ENCODE results near the gene CYP24A1.

Gene CYP24A1

DNA sequence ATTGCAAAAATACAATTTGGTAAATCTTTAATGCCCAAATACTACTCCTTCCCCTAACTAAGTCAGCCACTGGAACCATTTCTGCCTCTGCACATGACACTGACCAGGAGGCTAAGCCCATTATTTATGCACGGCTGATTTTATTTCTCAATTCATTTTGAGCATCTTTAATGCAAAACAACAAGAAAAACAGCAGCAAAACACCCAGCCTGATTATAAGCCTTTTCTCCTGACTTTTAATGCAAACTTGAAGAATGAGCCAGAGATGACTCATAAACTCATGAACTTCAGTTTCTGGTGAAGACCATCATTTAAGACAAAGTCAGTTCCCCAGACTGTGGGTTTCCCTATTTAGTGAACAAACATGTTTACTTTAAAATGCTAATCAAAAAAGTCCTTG, 51.6 kb downstream of the CYP24A1 start:
- Mint-ChIP-seq H3K27ac (no peak overlapping the region), H3K4me1 (no peaks in the 10 kb centered on the region), H3K27me3 (peaks cover 3% of the 10 kb centered on the region), H3K4me3 (no peak overlapping the region), H3K9me3 (no peaks in the 10 kb centered on the region), H3K36me3 (no peaks in the 10 kb centered on the region)
- no peak for DNase-seq
- CTCF ChIA-PET = no interaction called here

DNA sequence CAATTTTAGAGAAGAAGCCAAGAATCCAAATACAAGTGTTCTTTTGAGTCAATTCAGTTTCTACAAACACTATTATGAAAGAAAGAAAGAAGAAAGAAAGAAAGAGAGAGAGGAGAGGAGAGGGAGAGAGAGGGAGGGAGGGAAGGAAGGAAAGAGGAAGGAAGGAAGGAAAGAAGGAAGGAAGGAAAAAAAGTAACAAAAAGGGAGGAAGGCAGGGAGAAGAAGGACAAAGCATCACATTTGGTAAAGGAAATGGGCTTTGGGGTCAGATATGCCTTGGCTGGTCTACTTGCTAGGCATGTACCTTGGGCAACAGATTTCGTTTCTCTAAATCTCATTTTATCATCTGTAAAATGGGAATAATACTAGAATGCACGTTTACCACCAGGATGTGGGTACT, 54.0 kb downstream of the CYP24A1 start:
- Mint-ChIP-seq H3K9me3 (no peaks in the 10 kb centered on the region), H3K4me1 (no peaks in the 10 kb centered on the region), H3K27ac (no peak overlapping the region), H3K36me3 (no peaks in the 10 kb centered on the region), H3K27me3 (peaks cover 10% of the 10 kb centered on the region), H3K4me3 (no peak overlapping the region)
- DNase-seq = no peak
- CTCF ChIA-PET = interaction anchor here (1.9 kb wide), 1 partner anchor 16 kb away, joined by 7 read pairs; no protein-coding TSS in a partner anchor

DNA sequence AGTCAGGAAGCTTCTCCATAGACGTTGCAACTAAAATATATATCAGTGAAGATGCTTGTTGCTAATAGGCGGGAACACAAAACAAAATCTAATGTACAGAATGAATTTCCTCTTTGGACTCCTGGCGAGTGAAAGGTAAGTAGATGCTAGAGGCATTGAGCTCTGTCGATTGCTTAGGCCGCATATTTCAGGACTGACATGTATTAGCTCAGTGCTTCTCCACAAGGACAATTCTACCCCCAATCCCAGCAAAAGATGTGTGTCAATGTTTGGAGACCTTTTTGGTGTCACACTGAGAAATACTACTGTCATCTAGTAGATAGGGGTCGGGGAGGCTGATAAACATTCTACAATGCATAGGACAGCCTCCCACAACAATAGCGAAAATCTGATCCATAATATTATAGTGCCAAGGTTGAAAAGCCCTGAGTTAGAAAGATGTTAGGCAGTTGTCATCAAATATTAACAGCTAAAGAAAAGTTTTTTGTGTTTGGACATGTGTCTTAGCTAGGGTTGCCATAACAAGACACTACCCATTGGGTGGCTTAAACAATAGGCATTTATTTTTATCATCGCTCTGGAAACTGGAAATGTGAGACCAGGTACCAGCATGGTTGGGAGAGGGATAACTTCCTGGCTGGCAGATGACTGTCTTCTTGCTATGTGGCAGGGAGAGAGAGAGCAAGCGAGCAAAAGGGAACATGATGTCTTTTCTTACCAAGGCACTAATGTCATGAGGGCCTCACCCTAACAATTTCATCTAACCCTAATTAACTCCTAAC, 55.4 kb downstream of the CYP24A1 start:
- CTCF ChIA-PET = no interaction called here
- Mint-ChIP-seq H3K4me3 (no peak overlapping the region), H3K4me1 (no peaks in the 10 kb centered on the region), H3K9me3 (no peaks in the 10 kb centered on the region), H3K27me3 (peaks cover 7% of the 10 kb centered on the region), H3K27ac (no peak overlapping the region), H3K36me3 (no peaks in the 10 kb centered on the region)
- DNase-seq = no peak

DNA sequence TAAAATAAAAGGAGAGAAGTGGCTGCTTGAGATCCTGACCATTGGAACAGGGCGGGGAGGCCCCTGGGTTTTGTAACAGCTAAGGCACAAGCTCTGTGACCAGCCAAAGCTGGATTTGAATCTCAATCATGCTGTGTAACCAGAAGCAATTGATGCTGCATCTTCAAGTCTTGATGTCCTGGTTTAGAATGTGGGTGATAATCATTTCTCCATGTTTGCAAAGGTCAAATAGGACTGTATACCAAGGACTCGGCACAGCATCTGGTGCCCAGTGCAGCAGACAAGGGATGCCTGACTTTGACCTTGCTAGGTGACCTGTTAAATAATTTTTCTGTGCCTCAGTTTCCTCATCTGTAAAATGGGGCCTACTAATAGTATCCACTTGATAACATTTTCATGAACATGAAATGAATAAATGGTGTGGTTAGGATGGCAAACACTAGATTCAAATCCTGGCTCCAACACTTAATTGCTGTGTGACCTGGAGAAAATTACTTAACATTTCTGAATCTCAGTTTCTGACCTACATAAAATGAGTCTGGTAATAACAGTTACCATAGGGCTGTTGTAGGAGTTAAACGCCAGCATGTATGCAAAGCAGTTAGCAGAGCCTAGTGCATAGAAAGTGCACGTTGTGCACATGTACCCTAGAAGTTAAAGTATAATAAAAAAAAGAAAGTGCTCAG, 57.1 kb downstream of the CYP24A1 start:
- H3K27me3 Mint-ChIP-seq = peaks cover 6% of the 10 kb centered on the region
- no peaks in the 10 kb centered on the region for H3K9me3 Mint-ChIP-seq
- H3K4me1 Mint-ChIP-seq = no peaks in the 10 kb centered on the region
- H3K27ac Mint-ChIP-seq = no peak overlapping the region
- DNase-seq = no peak
- H3K4me3 Mint-ChIP-seq = no peak overlapping the region
- H3K36me3 Mint-ChIP-seq = no peaks in the 10 kb centered on the region
- CTCF ChIA-PET = interaction anchor here (2.3 kb wide), 1 partner anchor 12 kb away, joined by 9 read pairs; no protein-coding TSS in a partner anchor

DNA sequence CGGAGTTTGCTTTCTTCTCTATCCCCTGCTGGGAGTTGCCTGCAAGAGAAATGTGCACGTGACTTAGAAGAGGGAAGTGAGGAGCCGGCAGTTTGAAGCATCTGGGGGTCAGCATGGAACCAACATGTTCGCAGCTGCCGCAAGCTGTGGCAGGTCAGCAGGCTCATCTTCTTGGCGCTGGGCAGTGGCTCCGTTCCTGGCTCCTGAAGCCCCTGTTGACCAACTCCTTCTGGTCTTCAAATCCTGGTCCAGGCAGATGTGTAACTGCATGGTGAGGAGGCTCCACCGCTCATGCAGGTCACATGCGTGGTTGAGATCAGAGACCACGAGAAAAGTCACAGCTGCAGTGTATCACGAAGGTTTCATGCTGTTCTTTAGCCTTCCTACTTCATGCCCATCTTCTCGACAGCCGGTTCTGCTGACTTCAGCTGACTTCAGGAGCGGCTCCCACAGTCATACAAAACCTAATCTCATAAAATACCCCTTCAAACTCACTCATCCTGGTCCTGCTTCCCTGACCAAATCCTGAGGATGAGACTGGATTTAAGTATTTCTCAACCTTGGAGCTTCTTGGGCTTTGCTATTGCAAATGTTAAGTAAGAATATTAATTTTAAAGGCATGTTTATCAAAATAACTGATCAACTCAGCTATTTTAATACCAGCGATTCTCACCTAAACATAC, 58.5 kb downstream of the CYP24A1 start:
- no peak for DNase-seq
- CTCF ChIA-PET = interaction anchor here (1.1 to 2.3 kb wide), 3 partner anchors 9 to 12 kb away, joined by 5 to 9 read pairs (median 7); no protein-coding TSS in a partner anchor

DNA sequence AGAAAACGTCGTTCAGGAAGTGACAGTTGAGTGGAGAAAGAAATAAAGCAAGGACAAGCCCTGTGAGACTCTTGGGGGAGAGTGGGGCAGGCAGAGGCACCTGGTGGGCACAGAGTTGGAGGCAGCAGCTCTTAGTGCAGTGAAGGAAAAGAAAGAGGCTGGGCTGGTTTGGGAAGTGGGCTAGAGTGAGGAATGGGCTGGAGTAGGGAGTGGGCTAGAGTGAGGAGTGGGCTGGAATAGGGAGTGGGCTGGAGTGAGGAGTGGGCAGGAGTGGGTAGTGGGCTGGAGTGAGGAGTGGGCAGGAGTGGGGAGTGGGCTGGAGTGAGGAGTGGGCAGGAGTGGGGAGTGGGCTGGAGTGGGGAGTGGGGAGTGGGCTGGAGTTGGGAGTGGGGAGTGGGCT, 59.7 kb downstream of the CYP24A1 start:
- CTCF ChIA-PET = no interaction called here
- H3K4me1 Mint-ChIP-seq = no peaks in the 10 kb centered on the region
- no peak overlapping the region for H3K27ac Mint-ChIP-seq
- no peak overlapping the region for H3K4me3 Mint-ChIP-seq
- peaks cover 6% of the 10 kb centered on the region for H3K27me3 Mint-ChIP-seq
- H3K36me3 Mint-ChIP-seq = no peaks in the 10 kb centered on the region
- no peaks in the 10 kb centered on the region for H3K9me3 Mint-ChIP-seq
- DNase-seq = no peak

More for the DNA sequence above, 58.5 kb downstream of the CYP24A1 start:
- H3K27ac Mint-ChIP-seq = no peak overlapping the region
- H3K36me3 Mint-ChIP-seq = no peaks in the 10 kb centered on the region
- H3K4me3 Mint-ChIP-seq = no peak overlapping the region
- H3K27me3 Mint-ChIP-seq = peaks cover 6% of the 10 kb centered on the region
- no peaks in the 10 kb centered on the region for H3K4me1 Mint-ChIP-seq
- no peaks in the 10 kb centered on the region for H3K9me3 Mint-ChIP-seq

DNA sequence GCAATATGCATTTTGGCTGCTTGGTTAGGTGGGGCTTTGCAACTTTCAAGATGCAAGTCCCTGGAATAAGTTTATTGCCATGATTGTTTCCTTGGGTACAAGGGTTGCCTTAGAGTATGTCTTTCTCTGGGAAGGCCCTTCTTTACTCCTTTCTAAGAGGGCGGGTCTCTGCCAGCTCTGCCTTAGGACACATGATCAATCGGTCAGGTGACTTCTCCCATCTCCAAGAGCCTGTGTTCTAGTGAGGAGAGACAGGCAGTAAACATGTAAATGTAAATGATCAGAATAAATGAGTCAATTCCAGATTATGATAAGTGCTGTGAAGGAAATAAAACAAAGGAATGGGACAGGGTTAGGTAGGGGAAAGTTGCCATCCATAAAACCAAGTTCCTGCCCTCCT, 60.2 kb downstream of the CYP24A1 start:
- no peaks in the 10 kb centered on the region for H3K36me3 Mint-ChIP-seq
- no peak overlapping the region for H3K27ac Mint-ChIP-seq
- H3K9me3 Mint-ChIP-seq = no peaks in the 10 kb centered on the region
- DNase-seq = no peak
- no peaks in the 10 kb centered on the region for H3K4me1 Mint-ChIP-seq
- H3K4me3 Mint-ChIP-seq = no peak overlapping the region
- CTCF ChIA-PET = no interaction called here
- H3K27me3 Mint-ChIP-seq = peaks cover 6% of the 10 kb centered on the region

DNA sequence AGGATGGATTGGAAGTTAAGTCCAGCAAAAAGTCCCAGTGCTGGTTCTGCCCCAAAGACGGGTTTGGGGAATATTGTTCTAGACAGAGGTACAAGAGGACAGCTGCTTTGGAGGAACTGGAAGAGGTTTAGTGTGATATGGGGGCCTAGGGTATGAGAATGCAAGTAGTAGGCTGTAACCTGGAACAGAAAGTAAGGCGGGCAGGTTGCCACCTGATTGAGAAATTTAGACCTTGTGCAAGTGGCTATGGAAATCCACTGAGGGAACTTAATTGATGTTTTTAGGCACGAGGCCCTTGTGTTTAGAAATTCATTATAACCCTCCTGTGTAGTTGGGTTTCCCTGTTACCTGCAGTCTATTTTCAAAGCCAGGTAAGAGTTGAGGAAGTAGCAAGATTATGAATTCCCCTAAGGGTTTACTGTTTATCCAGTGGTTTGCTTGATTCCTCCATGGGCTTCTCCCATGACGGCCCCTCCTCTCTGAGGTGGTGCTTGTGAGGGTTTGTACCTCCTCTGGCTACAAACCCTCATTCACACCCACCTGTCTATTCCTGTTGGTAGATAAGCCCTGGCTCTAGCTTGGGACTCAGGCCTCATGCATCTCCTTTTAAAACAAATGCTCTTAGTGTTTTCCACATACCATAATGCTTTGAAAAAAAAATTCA, 61.4 kb downstream of the CYP24A1 start:
- CTCF ChIA-PET = interaction anchor here (1.1 kb wide), 1 partner anchor 9 kb away, joined by 4 read pairs; no protein-coding TSS in a partner anchor
- no peak overlapping the region for H3K27ac Mint-ChIP-seq
- H3K27me3 Mint-ChIP-seq = peaks cover 6% of the 10 kb centered on the region
- no peak for DNase-seq
- H3K4me1 Mint-ChIP-seq = no peaks in the 10 kb centered on the region
- H3K9me3 Mint-ChIP-seq = no peaks in the 10 kb centered on the region
- H3K4me3 Mint-ChIP-seq = no peak overlapping the region
- H3K36me3 Mint-ChIP-seq = no peaks in the 10 kb centered on the region

DNA sequence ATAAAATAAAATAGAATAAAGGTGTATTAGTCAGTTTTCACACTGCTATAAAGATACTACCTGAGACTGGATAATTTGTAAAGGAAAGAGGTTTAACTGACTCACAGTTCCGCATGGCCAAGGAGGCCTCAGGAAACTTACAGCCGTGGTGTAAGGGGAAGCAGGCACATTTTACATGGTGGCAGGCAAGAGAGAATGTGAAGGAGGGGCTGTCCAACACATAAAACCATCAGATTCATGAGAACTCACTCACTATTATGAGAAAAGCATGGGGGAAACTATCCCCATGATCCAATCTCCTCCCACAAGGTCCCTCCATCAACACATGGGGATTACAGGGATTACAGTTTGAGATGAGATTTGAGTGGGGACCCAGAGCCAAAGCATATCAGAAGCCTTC, 62.3 kb downstream of the CYP24A1 start:
- H3K36me3 Mint-ChIP-seq = no peaks in the 10 kb centered on the region
- no peak for DNase-seq
- H3K27ac Mint-ChIP-seq = no peak overlapping the region
- no peaks in the 10 kb centered on the region for H3K4me1 Mint-ChIP-seq
- peaks cover 6% of the 10 kb centered on the region for H3K27me3 Mint-ChIP-seq
- CTCF ChIA-PET = interaction anchor here (1.1 kb wide), 1 partner anchor 8 kb away, joined by 4 read pairs; no protein-coding TSS in a partner anchor
- H3K9me3 Mint-ChIP-seq = no peaks in the 10 kb centered on the region
- H3K4me3 Mint-ChIP-seq = no peak overlapping the region

DNA sequence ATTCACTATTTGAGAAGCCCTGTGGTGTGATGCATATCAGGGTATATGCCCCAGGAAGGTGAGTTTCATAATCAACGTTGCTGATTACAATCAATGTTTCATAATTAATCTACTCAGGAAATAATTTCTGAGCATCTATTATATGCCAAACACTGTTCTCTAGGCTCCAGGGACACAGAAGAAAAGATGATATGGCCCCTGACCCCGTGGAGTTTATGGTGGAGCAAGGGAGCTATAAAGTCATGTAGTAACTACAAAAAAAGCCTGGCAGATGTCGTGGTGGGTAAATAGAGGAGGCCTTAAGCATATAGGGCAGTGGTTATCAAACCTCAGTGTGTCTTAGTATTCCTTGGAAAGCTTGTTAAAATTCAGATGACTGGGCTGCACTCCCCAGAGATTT, 63.3 kb downstream of the CYP24A1 start:
- peaks cover 5% of the 10 kb centered on the region for H3K27me3 Mint-ChIP-seq
- no peaks in the 10 kb centered on the region for H3K9me3 Mint-ChIP-seq
- DNase-seq = no peak
- H3K36me3 Mint-ChIP-seq = no peaks in the 10 kb centered on the region
- H3K4me1 Mint-ChIP-seq = no peaks in the 10 kb centered on the region
- H3K4me3 Mint-ChIP-seq = no peak overlapping the region
- no peak overlapping the region for H3K27ac Mint-ChIP-seq
- CTCF ChIA-PET = interaction anchor here (1.5 kb wide), 1 partner anchor 10 kb away, joined by 4 read pairs; no protein-coding TSS in a partner anchor

DNA sequence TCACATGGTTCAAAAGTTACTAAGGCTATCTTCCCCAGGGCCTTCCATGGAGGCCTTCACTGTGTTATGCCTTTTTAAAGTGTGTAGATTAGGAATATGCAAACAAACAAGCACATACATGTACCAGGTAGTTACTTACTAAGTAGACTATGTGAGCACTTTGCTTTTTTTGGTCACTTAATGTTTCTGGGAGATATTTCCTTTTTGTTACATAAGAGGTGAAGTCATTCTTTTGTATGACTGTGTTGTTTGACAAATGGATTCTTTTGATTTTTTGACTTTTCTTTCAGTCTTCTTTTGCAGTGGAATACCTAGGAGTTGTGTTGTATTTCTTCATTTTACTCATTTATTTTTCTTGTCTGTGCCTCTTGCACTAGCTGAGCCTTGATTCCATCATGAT, 63.7 kb downstream of the CYP24A1 start:
- no peak for DNase-seq
- peaks cover under 1% of the 10 kb centered on the region for H3K27me3 Mint-ChIP-seq
- H3K36me3 Mint-ChIP-seq = no peaks in the 10 kb centered on the region
- H3K27ac Mint-ChIP-seq = no peak overlapping the region
- H3K9me3 Mint-ChIP-seq = no peaks in the 10 kb centered on the region
- H3K4me3 Mint-ChIP-seq = no peak overlapping the region
- CTCF ChIA-PET = interaction anchor here (1.5 kb wide), 1 partner anchor 9 kb away, joined by 4 read pairs; no protein-coding TSS in a partner anchor
- H3K4me1 Mint-ChIP-seq = no peaks in the 10 kb centered on the region

DNA sequence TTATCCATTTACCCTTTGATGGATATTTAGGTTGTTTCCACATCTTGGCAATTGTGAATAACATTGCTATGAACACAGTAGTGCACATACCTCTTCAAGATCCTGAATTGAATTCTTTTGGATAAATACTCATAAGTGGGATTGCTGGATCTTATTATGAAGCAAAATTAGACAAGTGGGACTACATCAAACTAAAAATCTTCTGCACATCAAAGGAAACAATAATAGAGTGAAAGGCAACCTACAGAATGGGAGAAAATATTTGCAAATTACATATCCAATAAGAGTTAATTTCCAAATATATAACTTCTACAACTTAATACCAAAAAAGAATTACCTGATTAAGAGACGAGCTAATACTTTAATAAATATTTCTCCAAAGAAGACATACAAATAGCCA, 65.0 kb downstream of the CYP24A1 start:
- Mint-ChIP-seq H3K9me3 (no peaks in the 10 kb centered on the region), H3K27ac (no peak overlapping the region), H3K4me3 (no peak overlapping the region), H3K4me1 (no peaks in the 10 kb centered on the region), H3K36me3 (no peaks in the 10 kb centered on the region), H3K27me3 (peaks cover 5% of the 10 kb centered on the region)
- no peak for DNase-seq
- CTCF ChIA-PET = interaction anchor here (0.6 to 1.5 kb wide), 4 partner anchors 8 to 77 kb away, joined by 3 to 4 read pairs (median 4); no protein-coding TSS in a partner anchor

DNA sequence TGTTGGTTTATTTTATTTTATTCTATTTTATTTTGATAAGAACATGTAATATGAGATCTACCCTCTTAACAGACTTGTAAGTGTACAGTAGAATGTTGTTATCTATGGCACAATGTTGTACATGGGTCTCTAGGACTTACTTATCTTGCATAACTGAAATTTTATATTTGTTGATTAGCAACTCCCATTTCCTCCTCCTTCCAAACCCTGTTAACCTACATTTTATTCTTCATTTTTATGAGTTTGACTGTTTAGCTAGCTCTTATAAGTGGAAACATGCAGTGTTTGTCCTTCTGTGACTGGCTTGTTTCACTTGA, 65.5 kb downstream of the CYP24A1 start:
- no peaks in the 10 kb centered on the region for H3K36me3 Mint-ChIP-seq
- H3K27ac Mint-ChIP-seq = no peak overlapping the region
- H3K4me1 Mint-ChIP-seq = peaks cover 1% of the 10 kb centered on the region
- H3K4me3 Mint-ChIP-seq = no peak overlapping the region
- peaks cover 7% of the 10 kb centered on the region for H3K27me3 Mint-ChIP-seq
- no peaks in the 10 kb centered on the region for H3K9me3 Mint-ChIP-seq
- no peak for DNase-seq
- CTCF ChIA-PET = no interaction called here

All from activated naive CD4-positive, alpha-beta T cell treated with anti-CD3 and anti-CD28 coated beads, Interleukin-2, amount 10 ng/mL, durations not matched to agents 7 days and 5 days (primary cell).